ENCODE results near the gene DRC1.

The DRC1 gene

GRCh38 chr2:26460613-26461031 is 58.9 kb downstream of the DRC1 start:
- TF ChIP-seq CTCF (conservative IDR thresholded peaks at IDR 0.05; ENCODE audit: control insufficient read depth, insufficient read depth, low read depth, low read length), result no peak
- DNase-seq (ENCODE audit: low read depth), result no peak
- H3K4me3 ChIP-seq (ENCODE audit: control insufficient read depth, low read depth, low read length), result no peak overlapping the region

- no peak for DNase-seq (ENCODE audit: low read depth)
- no peak overlapping the region for H3K4me3 ChIP-seq (ENCODE audit: control insufficient read depth, low read depth, low read length)
- TF ChIP-seq CTCF (conservative IDR thresholded peaks at IDR 0.05; ENCODE audit: control insufficient read depth, insufficient read depth, low read depth, low read length), result no peak
These were observed 59.9 kb downstream of the DRC1 start for GRCh38 chr2:26461601-26462023.

- no peak overlapping the region for H3K4me3 ChIP-seq (ENCODE audit: control insufficient read depth, low read depth, low read length)
- no peak for DNase-seq (ENCODE audit: low read depth)
- TF ChIP-seq CTCF (conservative IDR thresholded peaks at IDR 0.05; ENCODE audit: control insufficient read depth, insufficient read depth, low read depth, low read length), result no peak
These were observed 60.4 kb downstream of the DRC1 start for GRCh38 chr2:26462100-26462499.

- peak; percentile 70 for TF ChIP-seq CTCF (conservative IDR thresholded peaks at IDR 0.05; ENCODE audit: control insufficient read depth, insufficient read depth, low read depth, low read length)
These were observed 61.0 kb downstream of the DRC1 start for GRCh38 chr2:26462511-26463243.

GRCh38 chr2:26463244-26464192 is 61.8 kb downstream of the DRC1 start:
- H3K4me3 ChIP-seq (ENCODE audit: control insufficient read depth, low read depth, low read length), result no peak overlapping the region
- no peak for TF ChIP-seq CTCF (conservative IDR thresholded peaks at IDR 0.05; ENCODE audit: control insufficient read depth, insufficient read depth, low read depth, low read length)
- no peak for DNase-seq (ENCODE audit: low read depth)

More at GRCh38 chr2:26462511-26463243, 61.0 kb downstream of the DRC1 start:
- no peak overlapping the region for H3K4me3 ChIP-seq (ENCODE audit: control insufficient read depth, low read depth, low read length)
- DNase-seq (ENCODE audit: low read depth), result peak; percentile 96

GRCh38 chr2:26464390-26465265 is 62.9 kb downstream of the DRC1 start:
- H3K4me3 ChIP-seq (ENCODE audit: control insufficient read depth, low read depth, low read length), result no peak overlapping the region
- no peak for TF ChIP-seq CTCF (conservative IDR thresholded peaks at IDR 0.05; ENCODE audit: control insufficient read depth, insufficient read depth, low read depth, low read length)
- DNase-seq (ENCODE audit: low read depth), result peak; percentile 26
